GM06990 (cell line): ENCODE data around the gene ANKMY2.

Experiments
- DNase-seq: peaks from one replicate; pipeline ENCODE4 v3.0.0-alpha.2; 2011; ENCODE audit not compliant: insufficient read length; ENCODE audit errors: extremely low read depth
- H3K27me3 ChIP-seq: replicated peaks from 2 replicates; pipeline ENCODE4 v1.6.0; 2011; ENCODE audit warnings: low read length; ENCODE audit not compliant: control insufficient read depth, insufficient read depth
- H3K36me3 ChIP-seq: 2 replicates; pipeline ENCODE4 v1.5.1; 2011; ENCODE audit warnings: low read length; ENCODE audit not compliant: control insufficient read depth, insufficient read depth
- H3K4me3 ChIP-seq: replicated peaks from 2 replicates; pipeline ENCODE4 v1.5.1; 2011; ENCODE audit warnings: low read depth, mild to moderate bottlenecking, control low read depth, low read length
- TF ChIP-seq, protein P1 (sequence below): IDR thresholded peaks from 2 replicates; pipeline ENCODE4 v1.5.1; 2011; ENCODE audit warnings: low read length, control low read depth, mild to moderate bottlenecking, inconsistent platforms; ENCODE audit not compliant: insufficient read depth, poor library complexity, severe bottlenecking

Gene ANKMY2

GRCh38 chr7:16645593-16646471 is at the start of gene ANKMY2, which contains the start of gene BZW2:
ANKMY2 (minus strand) TSS chr7:16645754; CDS start chr7:16645573, 181 bp downstream.
BZW2 (plus strand) TSS chr7:16646181; CDS start chr7:16665444, 19,263 bp downstream.
- Histone ChIP-seq H3K27me3 (peaks cover 2% of the 10 kb centered on the region; the same call in 1 of the 2 replicates), H3K4me3 (peak within 1 kb of the TSS; percentile 75), H3K36me3 (no peaks in the 10 kb centered on the region)
- TF ChIP-seq, protein P1, sequence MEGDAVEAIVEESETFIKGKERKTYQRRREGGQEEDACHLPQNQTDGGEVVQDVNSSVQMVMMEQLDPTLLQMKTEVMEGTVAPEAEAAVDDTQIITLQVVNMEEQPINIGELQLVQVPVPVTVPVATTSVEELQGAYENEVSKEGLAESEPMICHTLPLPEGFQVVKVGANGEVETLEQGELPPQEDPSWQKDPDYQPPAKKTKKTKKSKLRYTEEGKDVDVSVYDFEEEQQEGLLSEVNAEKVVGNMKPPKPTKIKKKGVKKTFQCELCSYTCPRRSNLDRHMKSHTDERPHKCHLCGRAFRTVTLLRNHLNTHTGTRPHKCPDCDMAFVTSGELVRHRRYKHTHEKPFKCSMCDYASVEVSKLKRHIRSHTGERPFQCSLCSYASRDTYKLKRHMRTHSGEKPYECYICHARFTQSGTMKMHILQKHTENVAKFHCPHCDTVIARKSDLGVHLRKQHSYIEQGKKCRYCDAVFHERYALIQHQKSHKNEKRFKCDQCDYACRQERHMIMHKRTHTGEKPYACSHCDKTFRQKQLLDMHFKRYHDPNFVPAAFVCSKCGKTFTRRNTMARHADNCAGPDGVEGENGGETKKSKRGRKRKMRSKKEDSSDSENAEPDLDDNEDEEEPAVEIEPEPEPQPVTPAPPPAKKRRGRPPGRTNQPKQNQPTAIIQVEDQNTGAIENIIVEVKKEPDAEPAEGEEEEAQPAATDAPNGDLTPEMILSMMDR = no peak
- peak; percentile 91 for DNase-seq

GRCh38 chr7:16694806-16695205 is 49.3 kb upstream of the ANKMY2 start:
- H3K4me3 ChIP-seq = no peak overlapping the region
- no peaks in the 10 kb centered on the region for H3K36me3 ChIP-seq
- no peaks in the 10 kb centered on the region for H3K27me3 ChIP-seq
- TF ChIP-seq, protein P1 = no peak
- DNase-seq = no peak

- TF ChIP-seq, protein P1 = no peak
- Histone ChIP-seq H3K27me3 (no peaks in the 10 kb centered on the region), H3K4me3 (no peak overlapping the region), H3K36me3 (no peaks in the 10 kb centered on the region)
- no peak for DNase-seq
These were observed 48.2 kb upstream of the ANKMY2 start for GRCh38 chr7:16693601-16694318.

DNA sequence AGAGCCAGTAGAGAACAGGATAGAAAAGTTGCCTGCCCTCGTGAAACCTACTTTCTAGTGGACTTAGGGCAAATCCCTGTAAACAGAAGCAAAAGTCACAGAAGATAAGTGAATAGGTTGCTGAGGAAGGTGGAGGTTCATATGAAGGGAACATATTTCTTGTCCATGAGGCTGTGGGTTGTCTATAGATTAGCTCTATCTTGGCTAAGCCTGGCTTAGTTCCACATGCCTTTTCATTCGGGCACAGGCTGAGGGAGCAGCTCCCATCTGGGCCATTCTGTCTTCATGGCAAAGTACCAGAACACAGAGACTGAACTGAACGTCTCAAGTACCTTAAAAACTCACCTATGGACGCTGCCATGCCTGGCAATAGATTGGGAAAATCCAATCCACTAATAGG is 45.7 kb upstream of the ANKMY2 start:
- Histone ChIP-seq H3K36me3 (no peaks in the 10 kb centered on the region), H3K4me3 (no peak overlapping the region), H3K27me3 (no peaks in the 10 kb centered on the region)
- DNase-seq = no peak
- TF ChIP-seq, protein P1 = no peak

DNA sequence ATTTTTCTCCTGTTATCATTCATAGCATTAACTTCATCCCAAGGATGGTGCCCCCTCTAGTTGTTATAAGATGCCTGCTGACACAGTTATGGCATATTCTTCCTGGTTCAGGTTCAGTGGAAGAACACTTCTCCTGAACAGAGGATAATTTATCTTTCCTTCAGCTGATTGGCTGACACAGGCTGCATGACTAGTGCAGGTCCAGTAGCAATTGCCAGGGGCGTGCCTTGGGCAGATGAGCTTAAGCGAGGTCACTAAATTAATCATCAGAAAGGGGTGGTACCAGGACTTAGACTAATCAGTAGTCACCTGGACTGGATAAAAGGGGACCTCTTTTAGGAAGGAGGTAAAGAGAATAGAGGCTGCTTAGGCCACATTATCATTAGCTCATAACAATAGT is 42.7 kb upstream of the ANKMY2 start:
- no peaks in the 10 kb centered on the region for H3K36me3 ChIP-seq
- H3K4me3 ChIP-seq = no peak overlapping the region
- no peak for DNase-seq
- TF ChIP-seq, protein P1 = no peak
- no peaks in the 10 kb centered on the region for H3K27me3 ChIP-seq
